PC-3 (cell line): ENCODE data around the gene NOL4L.

Experiments
- EZH2phosphoT487 ChIP-seq: fragments of 300-600 bp; sonication (generic); IDR thresholded peaks from 2 replicates; pipeline ENCODE4 v1.6.1; 2018; ENCODE audit warnings: mild to moderate bottlenecking, antibody characterized with exemption, low read length, borderline replicate concordance
- TF ChIP-seq, protein P1 (sequence below): fragments of 300-600 bp; sonication (generic); conservative IDR thresholded peaks from 2 replicates; pipeline ENCODE4 v1.5.1; 2017; ENCODE audit warnings: antibody characterized with exemption, low read depth, mild to moderate bottlenecking, low read length

DNA sequence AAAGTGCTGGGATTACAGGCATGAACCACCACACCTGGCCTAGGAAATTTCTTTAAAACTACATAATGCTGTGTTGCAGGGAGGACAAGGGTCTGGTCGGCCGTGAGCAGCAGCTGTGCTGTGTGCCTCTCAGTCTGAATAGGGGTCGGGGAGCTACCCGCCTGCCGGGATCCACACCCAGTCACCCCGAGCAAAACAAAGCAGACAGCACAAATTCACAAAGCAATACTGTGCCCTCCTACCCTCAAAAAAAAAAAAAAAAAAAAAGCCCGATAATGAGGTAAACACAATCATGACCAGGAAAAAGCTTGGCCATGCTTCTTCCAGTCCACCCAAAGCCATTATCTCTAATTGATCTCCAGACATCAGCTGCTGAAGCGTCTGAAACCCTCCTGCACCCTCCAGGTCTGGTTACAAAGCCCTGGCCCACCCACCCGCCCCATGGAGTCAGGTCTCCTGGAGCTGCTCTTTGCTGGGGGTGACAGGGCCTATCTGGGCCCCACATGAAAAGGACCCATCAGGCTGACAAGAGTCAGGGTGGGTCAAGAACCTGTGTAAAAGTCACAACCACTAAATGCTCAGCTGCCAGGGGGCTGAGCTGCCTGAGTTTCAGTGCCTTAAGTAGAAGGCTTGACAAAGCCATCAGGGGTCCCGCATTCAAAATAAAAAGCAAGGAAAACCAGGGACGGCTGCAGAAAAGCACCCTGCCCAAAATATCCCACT, 88.2 kb downstream of the NOL4L start:
- TF ChIP-seq, protein P1, sequence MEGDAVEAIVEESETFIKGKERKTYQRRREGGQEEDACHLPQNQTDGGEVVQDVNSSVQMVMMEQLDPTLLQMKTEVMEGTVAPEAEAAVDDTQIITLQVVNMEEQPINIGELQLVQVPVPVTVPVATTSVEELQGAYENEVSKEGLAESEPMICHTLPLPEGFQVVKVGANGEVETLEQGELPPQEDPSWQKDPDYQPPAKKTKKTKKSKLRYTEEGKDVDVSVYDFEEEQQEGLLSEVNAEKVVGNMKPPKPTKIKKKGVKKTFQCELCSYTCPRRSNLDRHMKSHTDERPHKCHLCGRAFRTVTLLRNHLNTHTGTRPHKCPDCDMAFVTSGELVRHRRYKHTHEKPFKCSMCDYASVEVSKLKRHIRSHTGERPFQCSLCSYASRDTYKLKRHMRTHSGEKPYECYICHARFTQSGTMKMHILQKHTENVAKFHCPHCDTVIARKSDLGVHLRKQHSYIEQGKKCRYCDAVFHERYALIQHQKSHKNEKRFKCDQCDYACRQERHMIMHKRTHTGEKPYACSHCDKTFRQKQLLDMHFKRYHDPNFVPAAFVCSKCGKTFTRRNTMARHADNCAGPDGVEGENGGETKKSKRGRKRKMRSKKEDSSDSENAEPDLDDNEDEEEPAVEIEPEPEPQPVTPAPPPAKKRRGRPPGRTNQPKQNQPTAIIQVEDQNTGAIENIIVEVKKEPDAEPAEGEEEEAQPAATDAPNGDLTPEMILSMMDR, result no peak
- TF ChIP-seq EZH2phosphoT487, result no peak
